Activated CD8-positive, alpha-beta T cell treated with anti-CD3 and anti-CD28 coated beads for 36 hours (primary cell): ENCODE results near the gene RAPGEF5. TPM values are rescaled to one million over a fixed set of nuclear protein-coding genes. Genes with fewer than 3 reads are reported as not detected.
A peak's percentile ranks its signal among the peaks of the same experiment; 100 is the strongest.

Experiments used
- ATAC-seq: fragments of 200-7000 bp; cut with Tn5 transposase; one replicate; pipeline ENCODE4 v1.10.0; 2021; ENCODE audit warnings: mild to moderate bottlenecking, moderate library complexity
- CTCF ChIA-PET: fragments of 350-600 bp; sonication (Branson Sonifier 250); formaldehyde crosslinking; loops from one replicate; lab custom pipeline; 2021; ENCODE audit warnings: antibody characterized with exemption; lab: Charles Lee
- POLR2A ChIA-PET: fragments of 350-600 bp; sonication (Branson Sonifier 250); formaldehyde crosslinking; loops from one replicate; lab custom pipeline; 2021; ENCODE audit warnings: antibody characterized with exemption; lab: Charles Lee
- DNase-seq: peaks from one replicate; pipeline ENCODE4 v3.0.0-alpha.2; 2020
- H3K27ac Mint-ChIP-seq: one replicate; pipeline ENCODE4 v1.8.0; 2021; ENCODE audit warnings: mild to moderate bottlenecking, mixed read lengths
- H3K27me3 Mint-ChIP-seq: one replicate; pipeline ENCODE4 v1.8.0; 2021; ENCODE audit warnings: mixed read lengths
- H3K36me3 Mint-ChIP-seq: one replicate; pipeline ENCODE4 v1.8.0; 2021; ENCODE audit warnings: low read depth, mixed read lengths
- H3K4me1 Mint-ChIP-seq: one replicate; pipeline ENCODE4 v1.8.0; 2021; ENCODE audit warnings: low read depth, mixed read lengths
- H3K4me3 Mint-ChIP-seq: one replicate; pipeline ENCODE4 v1.8.0; 2021; ENCODE audit warnings: mild to moderate bottlenecking, moderate library complexity, mixed read lengths
- H3K9me3 Mint-ChIP-seq: one replicate; pipeline ENCODE4 v1.8.0; 2021; ENCODE audit warnings: mixed read lengths
- CTCF ChIP-seq: fragments of 200-600 bp; IDR thresholded peaks from one replicate; pipeline ENCODE4 v1.8.0; 2022; ENCODE audit warnings: antibody characterized with exemption, mild to moderate bottlenecking
- intact Hi-C: fragments of 100-400 bp; cut with micrococcal nuclease; formaldehyde crosslinking; loops from one replicate; pipeline ENCODE4 v1.10.0; 2022
- total RNA-seq, 2 experiments: library from RNA; stranded (reverse); gene quantifications; one replicate each; pipeline ENCODE4 v1.2.3, GENCODE V29; 2021

RAPGEF5 gene
- total RNA-seq, 2 experiments from 2014 or later, result 0.92 to 0.99 TPM

- CTCF ChIA-PET, result interaction anchor here (1.3 kb wide), 1 partner anchor 221 kb away, joined by 4 read pairs; no protein-coding TSS in a partner anchor
These were observed 88.0 kb downstream of the RAPGEF5 start for GRCh38 chr7:22268884-22269421.

GRCh38 chr7:22267930-22268615, 88.9 kb downstream of the RAPGEF5 start:
- CTCF ChIA-PET, result no interaction called here
- Mint-ChIP-seq H3K9me3 (no peaks in the 10 kb centered on the region), H3K4me3 (no peak overlapping the region), H3K27ac (no peak overlapping the region), H3K4me1 (peaks cover 9% of the 10 kb centered on the region), H3K36me3 (no peaks in the 10 kb centered on the region), H3K27me3 (peaks cover 4% of the 10 kb centered on the region)
- DNase-seq, result no peak
- intact Hi-C loops, result no loop called here
- no peak for TF ChIP-seq CTCF
- ATAC-seq, result no peak
- POLR2A ChIA-PET, result no interaction called here

More at GRCh38 chr7:22268884-22269421, 88.0 kb downstream of the RAPGEF5 start:
- peaks cover 9% of the 10 kb centered on the region for H3K4me1 Mint-ChIP-seq
- no peak overlapping the region for H3K27ac Mint-ChIP-seq
- intact Hi-C loops, result no loop called here
- ATAC-seq (peak; percentile 20), DNase-seq (no peak)
- H3K4me3 Mint-ChIP-seq, result no peak overlapping the region
- H3K27me3 Mint-ChIP-seq, result peaks cover 4% of the 10 kb centered on the region
- TF ChIP-seq CTCF, result no peak
- POLR2A ChIA-PET, result no interaction called here
- H3K9me3 Mint-ChIP-seq, result no peaks in the 10 kb centered on the region
- H3K36me3 Mint-ChIP-seq, result no peaks in the 10 kb centered on the region

- CTCF ChIA-PET, result interaction anchor here (0.9 to 1.8 kb wide), 2 partner anchors 153 to 212 kb away, joined by 3 to 4 read pairs; no protein-coding TSS in a partner anchor
These were observed 94.4 kb downstream of the RAPGEF5 start for GRCh38 chr7:22262538-22262937.

GRCh38 chr7:22256541-22257096, 100.3 kb downstream of the RAPGEF5 start:
- no peaks in the 10 kb centered on the region for H3K9me3 Mint-ChIP-seq
- DNase-seq, result no peak
- POLR2A ChIA-PET, result no interaction called here

More at GRCh38 chr7:22262538-22262937, 94.4 kb downstream of the RAPGEF5 start:
- Mint-ChIP-seq H3K27me3 (peaks cover 2% of the 10 kb centered on the region), H3K4me3 (no peak overlapping the region), H3K4me1 (no peaks in the 10 kb centered on the region), H3K27ac (no peak overlapping the region), H3K36me3 (no peaks in the 10 kb centered on the region), H3K9me3 (no peaks in the 10 kb centered on the region)
- intact Hi-C loops, result no loop called here
- TF ChIP-seq CTCF, result no peak
- ATAC-seq, result no peak
- POLR2A ChIA-PET, result no interaction called here
- DNase-seq, result no peak

More at GRCh38 chr7:22256541-22257096, 100.3 kb downstream of the RAPGEF5 start:
- H3K4me3 Mint-ChIP-seq, result no peak overlapping the region
- no peak overlapping the region for H3K27ac Mint-ChIP-seq
- no peak for ATAC-seq
- CTCF ChIA-PET, result interaction anchor here (1.1 kb wide), 1 partner anchor 146 kb away, joined by 7 read pairs; no protein-coding TSS in a partner anchor
- intact Hi-C loops, result no loop called here
- no peaks in the 10 kb centered on the region for H3K36me3 Mint-ChIP-seq
- no peak for TF ChIP-seq CTCF
- peaks cover 2% of the 10 kb centered on the region for H3K27me3 Mint-ChIP-seq
- H3K4me1 Mint-ChIP-seq, result peaks cover 3% of the 10 kb centered on the region
